ENCODE results near the gene LPAR2. TPM values are rescaled to one million over a fixed set of nuclear protein-coding genes. Genes with fewer than 3 reads are reported as not detected.

LPAR2 gene
- total and polyA plus RNA-seq, 2 of the 13 experiments (the other 11 are each of a cell fraction or from before 2014, with no cell fraction given) = 0.86 to 3.6 TPM

DNA sequence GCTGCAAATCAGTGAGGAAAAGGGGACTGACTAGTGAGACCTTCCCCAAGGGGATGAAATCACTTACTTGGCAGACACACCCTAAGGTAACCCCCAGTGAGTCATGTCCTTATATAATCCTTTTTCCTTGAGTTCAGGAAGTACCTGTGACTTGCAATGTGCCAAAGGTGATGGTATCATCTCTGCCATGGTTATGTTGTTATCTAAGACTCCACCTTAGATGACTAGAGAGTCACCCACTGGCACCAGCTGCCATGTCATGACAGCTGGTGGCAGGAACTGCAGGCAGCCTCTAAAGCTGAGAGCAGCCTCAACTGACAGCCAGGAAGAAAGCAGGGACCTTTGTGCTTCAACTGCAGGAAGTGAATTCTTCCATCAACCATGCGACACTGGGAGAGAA is 22.0 kb downstream of the LPAR2 start (continued):
- TF ChIP-seq, protein P1, sequence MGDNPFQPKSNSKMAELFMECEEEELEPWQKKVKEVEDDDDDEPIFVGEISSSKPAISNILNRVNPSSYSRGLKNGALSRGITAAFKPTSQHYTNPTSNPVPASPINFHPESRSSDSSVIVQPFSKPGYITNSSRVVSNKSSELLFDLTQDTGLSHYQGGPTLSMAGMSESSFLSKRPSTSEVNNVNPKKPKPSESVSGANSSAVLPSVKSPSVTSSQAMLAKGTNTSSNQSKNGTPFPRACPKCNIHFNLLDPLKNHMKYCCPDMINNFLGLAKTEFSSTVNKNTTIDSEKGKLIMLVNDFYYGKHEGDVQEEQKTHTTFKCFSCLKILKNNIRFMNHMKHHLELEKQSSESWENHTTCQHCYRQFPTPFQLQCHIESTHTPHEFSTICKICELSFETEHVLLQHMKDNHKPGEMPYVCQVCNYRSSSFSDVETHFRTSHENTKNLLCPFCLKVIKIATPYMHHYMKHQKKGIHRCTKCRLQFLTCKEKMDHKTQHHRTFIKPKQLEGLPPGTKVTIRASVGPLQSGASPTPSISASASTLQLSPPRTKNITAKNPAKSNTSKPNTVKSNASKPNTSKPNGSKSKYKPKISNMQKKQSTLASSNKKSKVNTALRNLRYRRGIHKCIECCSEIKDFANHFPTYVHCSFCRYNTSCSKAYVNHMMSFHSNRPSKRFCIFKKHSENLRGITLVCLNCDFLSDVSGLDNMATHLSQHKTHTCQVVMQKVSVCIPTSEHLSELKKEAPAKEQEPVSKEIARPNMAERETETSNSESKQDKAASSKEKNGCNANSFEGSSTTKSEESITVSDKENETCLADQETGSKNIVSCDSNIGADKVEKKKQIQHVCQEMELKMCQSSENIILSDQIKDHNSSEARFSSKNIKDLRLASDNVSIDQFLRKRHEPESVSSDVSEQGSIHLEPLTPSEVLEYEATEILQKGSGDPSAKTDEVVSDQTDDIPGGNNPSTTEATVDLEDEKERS (CRISPR knock-in tag; IDR thresholded peaks at IDR 0.05) = no peak
- TF ChIP-seq, protein P2, sequence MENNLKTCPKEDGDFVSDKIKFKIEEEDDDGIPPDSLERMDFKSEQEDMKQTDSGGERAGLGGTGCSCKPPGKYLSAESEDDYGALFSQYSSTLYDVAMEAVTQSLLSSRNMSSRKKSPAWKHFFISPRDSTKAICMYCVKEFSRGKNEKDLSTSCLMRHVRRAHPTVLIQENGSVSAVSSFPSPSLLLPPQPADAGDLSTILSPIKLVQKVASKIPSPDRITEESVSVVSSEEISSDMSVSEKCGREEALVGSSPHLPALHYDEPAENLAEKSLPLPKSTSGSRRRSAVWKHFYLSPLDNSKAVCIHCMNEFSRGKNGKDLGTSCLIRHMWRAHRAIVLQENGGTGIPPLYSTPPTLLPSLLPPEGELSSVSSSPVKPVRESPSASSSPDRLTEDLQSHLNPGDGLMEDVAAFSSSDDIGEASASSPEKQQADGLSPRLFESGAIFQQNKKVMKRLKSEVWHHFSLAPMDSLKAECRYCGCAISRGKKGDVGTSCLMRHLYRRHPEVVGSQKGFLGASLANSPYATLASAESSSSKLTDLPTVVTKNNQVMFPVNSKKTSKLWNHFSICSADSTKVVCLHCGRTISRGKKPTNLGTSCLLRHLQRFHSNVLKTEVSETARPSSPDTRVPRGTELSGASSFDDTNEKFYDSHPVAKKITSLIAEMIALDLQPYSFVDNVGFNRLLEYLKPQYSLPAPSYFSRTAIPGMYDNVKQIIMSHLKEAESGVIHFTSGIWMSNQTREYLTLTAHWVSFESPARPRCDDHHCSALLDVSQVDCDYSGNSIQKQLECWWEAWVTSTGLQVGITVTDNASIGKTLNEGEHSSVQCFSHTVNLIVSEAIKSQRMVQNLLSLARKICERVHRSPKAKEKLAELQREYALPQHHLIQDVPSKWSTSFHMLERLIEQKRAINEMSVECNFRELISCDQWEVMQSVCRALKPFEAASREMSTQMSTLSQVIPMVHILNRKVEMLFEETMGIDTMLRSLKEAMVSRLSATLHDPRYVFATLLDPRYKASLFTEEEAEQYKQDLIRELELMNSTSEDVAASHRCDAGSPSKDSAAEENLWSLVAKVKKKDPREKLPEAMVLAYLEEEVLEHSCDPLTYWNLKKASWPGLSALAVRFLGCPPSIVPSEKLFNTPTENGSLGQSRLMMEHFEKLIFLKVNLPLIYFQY (CRISPR knock-in tag; IDR thresholded peaks at IDR 0.05; ENCODE audit: borderline replicate concordance) = no peak
- TF ChIP-seq SP5 (CRISPR knock-in tag; IDR thresholded peaks at IDR 0.05; ENCODE audit: borderline replicate concordance, low read depth) (no peak), NKX3-1 (CRISPR knock-in tag; IDR thresholded peaks at IDR 0.05) (no peak), ADNP (CRISPR knock-in tag; IDR thresholded peaks at IDR 0.05) (no peak)
- TF ChIP-seq, protein P3, sequence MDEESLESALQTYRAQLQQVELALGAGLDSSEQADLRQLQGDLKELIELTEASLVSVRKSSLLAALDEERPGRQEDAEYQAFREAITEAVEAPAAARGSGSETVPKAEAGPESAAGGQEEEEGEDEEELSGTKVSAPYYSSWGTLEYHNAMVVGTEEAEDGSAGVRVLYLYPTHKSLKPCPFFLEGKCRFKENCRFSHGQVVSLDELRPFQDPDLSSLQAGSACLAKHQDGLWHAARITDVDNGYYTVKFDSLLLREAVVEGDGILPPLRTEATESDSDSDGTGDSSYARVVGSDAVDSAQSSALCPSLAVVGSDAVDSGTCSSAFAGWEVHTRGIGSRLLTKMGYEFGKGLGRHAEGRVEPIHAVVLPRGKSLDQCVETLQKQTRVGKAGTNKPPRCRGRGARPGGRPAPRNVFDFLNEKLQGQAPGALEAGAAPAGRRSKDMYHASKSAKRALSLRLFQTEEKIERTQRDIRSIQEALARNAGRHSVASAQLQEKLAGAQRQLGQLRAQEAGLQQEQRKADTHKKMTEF (CRISPR knock-in tag; IDR thresholded peaks at IDR 0.05) = no peak

Measured in HepG2 (cell line).